OCI-LY1 (cell line): ENCODE data around the gene GSG1L.

Experiments used
- H2AFZ ChIP-seq: fragments of 200-600 bp; sonication (generic), shearing (Covaris generic); 2 replicates; pipeline ENCODE4 v1.6.0; 2014; ENCODE audit warnings: antibody characterized with exemption, mild to moderate bottlenecking, low read length
- H3F3A ChIP-seq: fragments of 200-600 bp; sonication (generic), shearing (Covaris generic); 2 replicates; pipeline ENCODE4 v1.6.0; 2014; ENCODE audit warnings: mild to moderate bottlenecking, antibody characterized with exemption, low read length, moderate library complexity; ENCODE audit not compliant: insufficient read depth
- H3K27ac ChIP-seq: fragments of 200-600 bp; sonication (generic); 2 replicates; pipeline ENCODE4 v1.5.1; 2014; ENCODE audit warnings: low read length, mixed run types, mild to moderate bottlenecking, low read depth; ENCODE audit not compliant: poor library complexity, severe bottlenecking
- H3K27me3 ChIP-seq: fragments of 200-600 bp; sonication (generic); 2 replicates; pipeline ENCODE4 v1.6.0; 2014; ENCODE audit warnings: antibody characterized with exemption, mild to moderate bottlenecking, low read length, moderate library complexity; ENCODE audit not compliant: insufficient read depth
- H3K36me3 ChIP-seq: fragments of 200-600 bp; sonication (generic); 2 replicates; pipeline ENCODE4 v1.6.1; 2014; ENCODE audit warnings: mild to moderate bottlenecking, antibody characterized with exemption, low read length, moderate library complexity, mixed read lengths; ENCODE audit not compliant: insufficient read depth
- H3K4me1 ChIP-seq: fragments of 200-600 bp; sonication (generic); 2 replicates; pipeline ENCODE4 v1.5.1; 2014; ENCODE audit warnings: mild to moderate bottlenecking, low read length, moderate library complexity; ENCODE audit not compliant: insufficient read depth, severe bottlenecking
- H3K4me2 ChIP-seq: fragments of 200-600 bp; sonication (generic), shearing (Covaris generic); 2 replicates; pipeline ENCODE4 v1.6.1; 2014; ENCODE audit warnings: low read length
- H3K4me3 ChIP-seq: fragments of 200-600 bp; sonication (generic); 2 replicates; pipeline ENCODE4 v1.5.1; 2014; ENCODE audit warnings: low read length, low read depth, mild to moderate bottlenecking, mixed read lengths; ENCODE audit not compliant: poor library complexity, severe bottlenecking
- H3K79me2 ChIP-seq: fragments of 200-600 bp; shearing (Covaris generic); 2 replicates; pipeline ENCODE4 v1.6.1; 2016; ENCODE audit warnings: mixed run types, low read length, mixed read lengths; ENCODE audit not compliant: insufficient read depth
- H3K9ac ChIP-seq: fragments of 200-600 bp; sonication (generic), shearing (Covaris generic); 2 replicates; pipeline ENCODE4 v1.6.1; 2014; ENCODE audit warnings: mild to moderate bottlenecking, low read length, mixed read lengths
- H3K9me2 ChIP-seq: fragments of 200-600 bp; sonication (generic), shearing (Covaris generic); 2 replicates; pipeline ENCODE4 v1.6.1; 2014; ENCODE audit warnings: low read depth, mild to moderate bottlenecking, low read length, mixed read lengths
- H3K9me3 ChIP-seq: fragments of 200-600 bp; shearing (Covaris generic); 2 replicates; pipeline ENCODE4 v1.6.1; 2014; ENCODE audit warnings: low read length, mixed read lengths
- H4K20me1 ChIP-seq: fragments of 200-600 bp; sonication (generic), shearing (Covaris generic); 2 replicates; pipeline ENCODE4 v1.6.0; 2016; ENCODE audit warnings: mild to moderate bottlenecking, low read length; ENCODE audit not compliant: insufficient read depth
- EZH2 ChIP-seq: fragments of 200-600 bp; sonication (generic), shearing (Covaris generic); IDR thresholded peaks from 2 replicates; pipeline ENCODE4 v1.8.0; 2017; ENCODE audit warnings: borderline replicate concordance, mixed run types, mild to moderate bottlenecking, antibody characterized with exemption, low read length, moderate library complexity, mixed read lengths
- TF ChIP-seq, protein P1 (sequence below): fragments of 200-600 bp; sonication (generic), shearing (Covaris generic); IDR thresholded peaks from 2 replicates; pipeline ENCODE4 v1.5.1; 2017; ENCODE audit warnings: mild to moderate bottlenecking, antibody characterized with exemption, low read length, moderate library complexity, mixed read lengths

Gene GSG1L

DNA sequence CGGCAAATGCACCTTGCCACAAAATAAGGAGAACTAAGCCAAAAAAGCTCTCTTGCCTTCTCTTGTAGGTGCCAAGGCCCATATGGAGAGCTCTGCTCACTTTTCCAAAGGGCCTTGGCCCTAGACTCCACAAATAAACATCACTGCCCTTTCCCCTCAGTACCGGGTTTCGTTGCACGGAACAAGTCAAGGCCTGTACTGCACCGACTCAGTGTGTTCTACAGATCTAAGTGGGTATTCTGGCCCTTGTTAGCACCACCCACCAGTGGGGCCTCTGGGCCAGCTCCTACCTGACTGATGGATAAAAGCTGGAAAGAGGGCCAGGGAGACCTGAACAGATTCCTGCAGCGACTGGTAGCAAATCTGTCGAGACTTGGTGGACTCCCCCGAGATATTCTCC lies 43.7 kb upstream of the GSG1L start:
- Histone ChIP-seq H3K4me2 (no peak overlapping the region), H3K27ac (no peak overlapping the region), H2AFZ (no peak overlapping the region), H3K4me1 (no peaks in the 10 kb centered on the region), H3K79me2 (no peaks in the 10 kb centered on the region), H4K20me1 (no peaks in the 10 kb centered on the region), H3F3A (no peaks in the 10 kb centered on the region), H3K4me3 (no peak overlapping the region), H3K9me3 (no peaks in the 10 kb centered on the region), H3K36me3 (peaks cover 98% of the 10 kb centered on the region), H3K27me3 (no peaks in the 10 kb centered on the region), H3K9me2 (no peaks in the 10 kb centered on the region), H3K9ac (no peak overlapping the region)
- TF ChIP-seq, protein P1, sequence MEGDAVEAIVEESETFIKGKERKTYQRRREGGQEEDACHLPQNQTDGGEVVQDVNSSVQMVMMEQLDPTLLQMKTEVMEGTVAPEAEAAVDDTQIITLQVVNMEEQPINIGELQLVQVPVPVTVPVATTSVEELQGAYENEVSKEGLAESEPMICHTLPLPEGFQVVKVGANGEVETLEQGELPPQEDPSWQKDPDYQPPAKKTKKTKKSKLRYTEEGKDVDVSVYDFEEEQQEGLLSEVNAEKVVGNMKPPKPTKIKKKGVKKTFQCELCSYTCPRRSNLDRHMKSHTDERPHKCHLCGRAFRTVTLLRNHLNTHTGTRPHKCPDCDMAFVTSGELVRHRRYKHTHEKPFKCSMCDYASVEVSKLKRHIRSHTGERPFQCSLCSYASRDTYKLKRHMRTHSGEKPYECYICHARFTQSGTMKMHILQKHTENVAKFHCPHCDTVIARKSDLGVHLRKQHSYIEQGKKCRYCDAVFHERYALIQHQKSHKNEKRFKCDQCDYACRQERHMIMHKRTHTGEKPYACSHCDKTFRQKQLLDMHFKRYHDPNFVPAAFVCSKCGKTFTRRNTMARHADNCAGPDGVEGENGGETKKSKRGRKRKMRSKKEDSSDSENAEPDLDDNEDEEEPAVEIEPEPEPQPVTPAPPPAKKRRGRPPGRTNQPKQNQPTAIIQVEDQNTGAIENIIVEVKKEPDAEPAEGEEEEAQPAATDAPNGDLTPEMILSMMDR: no peak
- no peak for TF ChIP-seq EZH2

GRCh38 chr16:28106467-28107215 lies 43.1 kb upstream of the GSG1L start:
- H3K4me3 ChIP-seq: no peak overlapping the region
- H3K9me3 ChIP-seq: no peaks in the 10 kb centered on the region
- no peaks in the 10 kb centered on the region for H3K27me3 ChIP-seq
- no peak overlapping the region for H3K27ac ChIP-seq
- no peaks in the 10 kb centered on the region for H4K20me1 ChIP-seq
- TF ChIP-seq EZH2: no peak
- TF ChIP-seq, protein P1: no peak
- no peaks in the 10 kb centered on the region for H3K9me2 ChIP-seq
- H3K9ac ChIP-seq: no peak overlapping the region
- no peak overlapping the region for H2AFZ ChIP-seq
- H3K79me2 ChIP-seq: no peaks in the 10 kb centered on the region
- H3K36me3 ChIP-seq: peaks cover 98% of the 10 kb centered on the region
- H3K4me2 ChIP-seq: no peak overlapping the region
- H3F3A ChIP-seq: no peaks in the 10 kb centered on the region
- H3K4me1 ChIP-seq: no peaks in the 10 kb centered on the region

DNA sequence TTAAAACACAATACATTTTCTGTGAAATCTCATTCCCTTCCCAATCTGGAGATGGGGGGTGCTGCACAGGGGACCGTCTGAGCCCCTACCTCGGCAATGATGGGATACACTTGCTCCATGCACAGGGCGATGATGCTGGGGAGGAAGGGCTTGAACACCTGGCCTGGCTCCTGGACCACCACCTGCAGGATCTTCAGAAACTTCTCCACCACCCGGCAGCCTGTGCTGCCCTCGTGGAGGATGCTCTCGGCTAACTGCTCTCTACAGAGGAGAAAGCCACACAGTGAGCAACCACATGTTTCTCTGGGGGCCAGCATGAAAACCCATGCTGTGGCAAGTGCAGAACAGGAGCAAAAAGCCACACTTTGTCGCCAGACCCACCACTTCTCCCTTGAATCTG lies 42.4 kb upstream of the GSG1L start:
- H3K4me3 ChIP-seq: no peak overlapping the region
- no peak overlapping the region for H3K27ac ChIP-seq
- H3K79me2 ChIP-seq: no peaks in the 10 kb centered on the region
- peaks cover 99% of the 10 kb centered on the region for H3K36me3 ChIP-seq
- no peaks in the 10 kb centered on the region for H3K27me3 ChIP-seq
- no peaks in the 10 kb centered on the region for H3K9me2 ChIP-seq
- no peaks in the 10 kb centered on the region for H3K4me1 ChIP-seq
- TF ChIP-seq EZH2: no peak
- TF ChIP-seq, protein P1: no peak
- no peak overlapping the region for H2AFZ ChIP-seq
- no peak overlapping the region for H3K9ac ChIP-seq
- H3K9me3 ChIP-seq: no peaks in the 10 kb centered on the region
- no peak overlapping the region for H3K4me2 ChIP-seq
- H3F3A ChIP-seq: no peaks in the 10 kb centered on the region
- H4K20me1 ChIP-seq: no peaks in the 10 kb centered on the region
